ENCODE measurements around the gene NECAB2.

- TF ChIP-seq CTCF (IDR thresholded peaks at IDR 0.05) (no peak), POLR2A (IDR thresholded peaks at IDR 0.05) (no peak), POLR2AphosphoS5 (IDR thresholded peaks at IDR 0.05) (no peak), EP300 (IDR thresholded peaks at IDR 0.05) (no peak)
These were observed 6.5 kb upstream of the NECAB2 start for GRCh38 chr16:83961591-83961990.

All from suprapubic skin (tissue), 4 donors.